SK-N-MC (cell line): ENCODE measurements around the gene UMAD1.

Experiments
- EZH2 ChIP-seq: fragments of 200-600 bp; sonication (generic); IDR thresholded peaks from one replicate; pipeline ENCODE4 v1.6.1; 2017; ENCODE audit warnings: antibody characterized with exemption
- FOXP2 ChIP-seq: optimal IDR thresholded peaks from 2 replicates; pipeline ENCODE3; 2011; ENCODE audit warnings: mild to moderate bottlenecking, moderate library complexity; ENCODE audit not compliant: insufficient read depth; ENCODE audit errors: extremely low read length, control extremely low read depth
- POLR2AphosphoS5 ChIP-seq: IDR thresholded peaks from 2 replicates; pipeline ENCODE4 v1.6.1; 2012; ENCODE audit warnings: mild to moderate bottlenecking, low read depth, low read length, borderline replicate concordance

DNA sequence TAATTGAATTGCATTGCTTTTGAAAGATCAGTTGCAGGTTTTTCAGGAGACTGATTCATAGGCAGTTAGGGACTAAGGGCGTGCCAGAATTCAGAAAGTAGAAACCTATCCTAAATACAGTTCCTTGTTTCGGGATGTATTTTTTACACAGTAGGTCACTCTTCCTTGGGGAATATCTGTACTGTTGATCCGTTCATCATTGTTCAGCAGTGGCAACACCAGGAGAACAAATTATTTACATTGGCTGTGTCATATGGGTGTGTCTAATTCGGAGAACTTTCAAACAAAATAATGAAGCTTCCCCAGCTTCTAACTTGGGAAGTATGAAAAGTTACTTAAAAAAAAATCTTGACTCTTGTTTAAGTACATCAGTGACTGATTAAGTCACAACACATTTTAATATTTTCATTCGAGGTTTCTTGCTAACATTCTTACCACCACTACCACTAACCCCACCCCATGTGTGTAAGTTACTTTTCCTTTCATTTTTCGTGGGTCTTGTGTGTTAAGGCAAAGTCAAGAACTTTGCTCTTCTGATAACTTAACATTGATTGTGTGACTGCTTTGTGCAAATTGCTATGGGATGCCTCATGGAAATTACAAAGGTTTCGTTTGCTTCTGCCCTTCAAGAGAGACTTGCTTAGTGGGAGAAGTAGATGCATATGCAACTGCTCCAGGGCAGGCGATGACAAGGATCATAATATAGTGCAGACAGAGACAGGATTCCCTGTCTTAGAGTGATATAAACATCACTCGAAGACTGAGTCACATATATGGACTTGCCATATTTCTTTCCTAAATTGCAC, 121.6 kb downstream of the UMAD1 start:
- TF ChIP-seq POLR2AphosphoS5 (no peak), EZH2 (no peak), FOXP2 (no peak)
